GM19397 (cell line): ENCODE data around the gene HUNK.

ENCODE experiments used
- ATAC-seq: cut with Tn5 transposase; IDR thresholded peaks from one replicate; pipeline ENCODE4 v1.9.1; 2021; ENCODE audit warnings: mild to moderate bottlenecking, moderate library complexity; ENCODE audit not compliant: unreplicated experiment

Gene HUNK

GRCh38 chr21:31948676-31949075, 75.9 kb downstream of the HUNK start:
- ATAC-seq, result no peak

GRCh38 chr21:31952828-31953227, 80.0 kb downstream of the HUNK start:
- ATAC-seq, result no peak

- no peak for ATAC-seq
Measured at GRCh38 chr21:31957631-31958030, 84.8 kb downstream of the HUNK start.

- no peak for ATAC-seq
Measured at GRCh38 chr21:31959881-31960280, 87.1 kb downstream of the HUNK start.

GRCh38 chr21:31961027-31961426, 88.2 kb downstream of the HUNK start:
- no peak for ATAC-seq

- ATAC-seq, result no peak
Measured at GRCh38 chr21:31961704-31962103, 88.9 kb downstream of the HUNK start.

GRCh38 chr21:31964692-31965091, 91.9 kb downstream of the HUNK start:
- no peak for ATAC-seq

- no peak for ATAC-seq
Measured at GRCh38 chr21:31967334-31967733, 94.5 kb downstream of the HUNK start.

- no peak for ATAC-seq
Measured at GRCh38 chr21:31972622-31973021, 99.8 kb downstream of the HUNK start.

GRCh38 chr21:31973402-31973944, 100.7 kb downstream of the HUNK start:
- ATAC-seq, result no peak

GRCh38 chr21:31974454-31974985, 101.7 kb downstream of the HUNK start:
- no peak for ATAC-seq

- no peak for ATAC-seq
Measured at GRCh38 chr21:31975491-31975890, 102.7 kb downstream of the HUNK start.

- no peak for ATAC-seq
Measured at GRCh38 chr21:31977816-31978215, 105.0 kb downstream of the HUNK start.

- no peak for ATAC-seq
Measured at GRCh38 chr21:31983120-31983519, 110.3 kb downstream of the HUNK start.

- ATAC-seq, result no peak
Measured at GRCh38 chr21:31983554-31983953, 110.7 kb downstream of the HUNK start.

GRCh38 chr21:31985398-31985797, 112.6 kb downstream of the HUNK start:
- no peak for ATAC-seq

- no peak for ATAC-seq
Measured at GRCh38 chr21:31986035-31986856, 113.4 kb downstream of the HUNK start.

- ATAC-seq, result no peak
Measured at GRCh38 chr21:31987696-31988095, 114.9 kb downstream of the HUNK start.

GRCh38 chr21:31988492-31989290, 115.9 kb downstream of the HUNK start:
- no peak for ATAC-seq

GRCh38 chr21:31991356-31992331, 118.8 kb downstream of the HUNK start:
- no peak for ATAC-seq
